Measurements from ENCODE around the gene TRAF3IP1.

TRAF3IP1 gene

GRCh38 chr2:238302087-238302486, 18.2 kb upstream of the TRAF3IP1 start:
- H3K9me3 ChIP-seq (ENCODE audit: control insufficient read depth, insufficient read depth, low read length) = no peaks in the 10 kb centered on the region
- H3K9me2 ChIP-seq (replicated peaks; ENCODE audit: control insufficient read depth, low read length) = no peaks in the 10 kb centered on the region
- no peaks in the 10 kb centered on the region for H3K27me3 ChIP-seq (ENCODE audit: control insufficient read depth, low read length)
- H3K4me3 ChIP-seq (ENCODE audit: low read length) = no peak overlapping the region
- H3K27ac ChIP-seq (ENCODE audit: low read depth, low read length) = no peak overlapping the region
- no peak overlapping the region for H3K4me2 ChIP-seq (ENCODE audit: low read length)
- peaks cover 11% of the 10 kb centered on the region for H3K4me1 ChIP-seq (ENCODE audit: control insufficient read depth, low read length)
- H4K20me1 ChIP-seq (ENCODE audit: control insufficient read depth, insufficient read depth, low read depth, low read length) = no peaks in the 10 kb centered on the region
- no peaks in the 10 kb centered on the region for H3F3A ChIP-seq (ENCODE audit: control insufficient read depth, insufficient read depth)
- no peaks in the 10 kb centered on the region for H3K36me3 ChIP-seq (ENCODE audit: control insufficient read depth, low read length)
- no peaks in the 10 kb centered on the region for H3K79me2 ChIP-seq (ENCODE audit: control insufficient read depth, low read length)
- no peak for TF ChIP-seq EZH2phosphoT487 (IDR thresholded peaks at IDR 0.05; ENCODE audit: borderline replicate concordance, low read length)
- no peak for TF ChIP-seq CTCF (IDR thresholded peaks at IDR 0.05; ENCODE audit: low read depth, low read length, poor library complexity, severe bottlenecking)

- Histone ChIP-seq H3K9me2 (replicated peaks; ENCODE audit: control insufficient read depth, low read length) (no peaks in the 10 kb centered on the region), H3K27ac (ENCODE audit: low read depth, low read length) (no peak overlapping the region), H3K79me2 (ENCODE audit: control insufficient read depth, low read length) (no peaks in the 10 kb centered on the region), H3K4me1 (ENCODE audit: control insufficient read depth, low read length) (peaks cover 11% of the 10 kb centered on the region), H3K4me2 (ENCODE audit: low read length) (no peak overlapping the region), H3F3A (ENCODE audit: control insufficient read depth, insufficient read depth) (no peaks in the 10 kb centered on the region), H3K27me3 (ENCODE audit: control insufficient read depth, low read length) (no peaks in the 10 kb centered on the region), H3K36me3 (ENCODE audit: control insufficient read depth, low read length) (no peaks in the 10 kb centered on the region), H4K20me1 (ENCODE audit: control insufficient read depth, insufficient read depth, low read depth, low read length) (no peaks in the 10 kb centered on the region), H3K4me3 (ENCODE audit: low read length) (no peak overlapping the region), H3K9me3 (ENCODE audit: control insufficient read depth, insufficient read depth, low read length) (no peaks in the 10 kb centered on the region)
- no peak for TF ChIP-seq CTCF (IDR thresholded peaks at IDR 0.05; ENCODE audit: low read depth, low read length, poor library complexity, severe bottlenecking)
- no peak for TF ChIP-seq EZH2phosphoT487 (IDR thresholded peaks at IDR 0.05; ENCODE audit: borderline replicate concordance, low read length)
Measured at GRCh38 chr2:238302751-238303150, 17.6 kb upstream of the TRAF3IP1 start.

DNA sequence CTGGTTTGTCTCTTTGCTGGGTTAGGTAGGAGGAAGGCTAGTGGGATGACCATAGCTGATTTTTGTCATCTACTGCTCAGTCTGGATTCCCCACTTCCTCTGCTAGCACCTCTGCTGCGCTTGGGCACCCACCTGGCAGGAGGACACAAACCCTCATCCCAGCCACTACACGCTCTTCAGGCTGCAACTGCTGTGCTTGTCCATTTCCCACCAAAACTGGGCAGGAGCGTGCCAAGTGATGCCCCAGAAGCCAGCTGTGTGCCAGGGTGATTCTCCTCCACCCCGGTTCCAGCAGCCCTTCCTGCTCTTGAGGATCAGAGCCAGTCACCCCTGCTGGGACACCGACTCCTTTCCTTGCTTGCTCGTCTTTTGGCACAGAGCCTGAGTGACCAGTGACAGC, 16.2 kb upstream of the TRAF3IP1 start:
- no peak for TF ChIP-seq EZH2phosphoT487 (IDR thresholded peaks at IDR 0.05; ENCODE audit: borderline replicate concordance, low read length)
- no peak for TF ChIP-seq CTCF (IDR thresholded peaks at IDR 0.05; ENCODE audit: low read depth, low read length, poor library complexity, severe bottlenecking)
- Histone ChIP-seq H3F3A (ENCODE audit: control insufficient read depth, insufficient read depth) (no peaks in the 10 kb centered on the region), H3K9me3 (ENCODE audit: control insufficient read depth, insufficient read depth, low read length) (no peaks in the 10 kb centered on the region), H3K9me2 (replicated peaks; ENCODE audit: control insufficient read depth, low read length) (no peaks in the 10 kb centered on the region), H3K4me3 (ENCODE audit: low read length) (no peak overlapping the region), H3K79me2 (ENCODE audit: control insufficient read depth, low read length) (no peaks in the 10 kb centered on the region), H3K4me2 (ENCODE audit: low read length) (no peak overlapping the region), H3K27ac (ENCODE audit: low read depth, low read length) (no peak overlapping the region), H4K20me1 (ENCODE audit: control insufficient read depth, insufficient read depth, low read depth, low read length) (no peaks in the 10 kb centered on the region), H3K4me1 (ENCODE audit: control insufficient read depth, low read length) (peaks cover 11% of the 10 kb centered on the region), H3K27me3 (ENCODE audit: control insufficient read depth, low read length) (no peaks in the 10 kb centered on the region), H3K36me3 (ENCODE audit: control insufficient read depth, low read length) (no peaks in the 10 kb centered on the region)
